HG03378 (cell line): ENCODE data around the gene TOP2A.

Source experiments
- ATAC-seq: cut with Tn5 transposase; IDR thresholded peaks from one replicate; pipeline ENCODE4 v1.9.1; 2021; ENCODE audit warnings: mild to moderate bottlenecking, moderate library complexity; ENCODE audit not compliant: unreplicated experiment

Gene TOP2A

GRCh38 chr17:40361063-40361924 is 56.4 kb downstream of the TOP2A start:
- ATAC-seq, result no peak

GRCh38 chr17:40360091-40360490 is 57.6 kb downstream of the TOP2A start:
- no peak for ATAC-seq

GRCh38 chr17:40358323-40359038 is 59.2 kb downstream of the TOP2A start:
- ATAC-seq, result no peak

- no peak for ATAC-seq
Measured at GRCh38 chr17:40356990-40357881, 60.5 kb downstream of the TOP2A start.

GRCh38 chr17:40355804-40356758 is 61.6 kb downstream of the TOP2A start:
- ATAC-seq, result no peak

GRCh38 chr17:40355123-40355803 is 62.4 kb downstream of the TOP2A start:
- no peak for ATAC-seq

- no peak for ATAC-seq
Measured at GRCh38 chr17:40354221-40355122, 63.2 kb downstream of the TOP2A start.

- no peak for ATAC-seq
Measured at GRCh38 chr17:40352779-40353394, 64.8 kb downstream of the TOP2A start.

GRCh38 chr17:40352237-40352778 is 65.4 kb downstream of the TOP2A start:
- ATAC-seq, result no peak

- ATAC-seq, result no peak
Measured at GRCh38 chr17:40351359-40352236, 66.1 kb downstream of the TOP2A start.

GRCh38 chr17:40350689-40351358 is 66.9 kb downstream of the TOP2A start:
- no peak for ATAC-seq

- no peak for ATAC-seq
Measured at GRCh38 chr17:40349895-40350688, 67.6 kb downstream of the TOP2A start.

- ATAC-seq, result no peak
Measured at GRCh38 chr17:40349477-40349894, 68.2 kb downstream of the TOP2A start.

GRCh38 chr17:40348562-40349476 is 68.9 kb downstream of the TOP2A start:
- no peak for ATAC-seq
